ENCODE results near the gene KRT79.

- TF ChIP-seq CTCF (IDR thresholded peaks at IDR 0.05) (no peak), POLR2A (IDR thresholded peaks at IDR 0.05) (no peak), POLR2AphosphoS5 (IDR thresholded peaks at IDR 0.05; ENCODE audit: insufficient read depth in 1 of 2, low read depth in 1 of 2) (no peak)
Measured at GRCh38 chr12:52878507-52879393, 44.6 kb upstream of the KRT79 start.

All from vagina (tissue), 2 donors.